Loucy (cell line): ENCODE results near the gene DBH.

ENCODE experiments used
- H2AFZ ChIP-seq: fragments of 200-600 bp; sonication (generic); 2 replicates; pipeline ENCODE4 v1.6.0; 2016; ENCODE audit warnings: antibody characterized with exemption, mild to moderate bottlenecking, low read length, moderate library complexity
- H3F3A ChIP-seq: fragments of 200-600 bp; 2 replicates; pipeline ENCODE4 v1.6.0; 2016; ENCODE audit warnings: antibody characterized with exemption, low read depth, mild to moderate bottlenecking
- H3K27me3 ChIP-seq: fragments of 200-600 bp; sonication (generic); 2 replicates; pipeline ENCODE4 v1.6.1; 2014; ENCODE audit warnings: low read length, mild to moderate bottlenecking; ENCODE audit not compliant: insufficient read depth, poor library complexity, severe bottlenecking
- H3K36me3 ChIP-seq: fragments of 200-600 bp; sonication (generic); 2 replicates; pipeline ENCODE4 v1.6.1; 2016; ENCODE audit warnings: low read length; ENCODE audit not compliant: insufficient read depth
- H3K4me1 ChIP-seq: fragments of 200-600 bp; sonication (generic); 2 replicates; pipeline ENCODE4 v1.5.1; 2014; ENCODE audit warnings: low read length, mild to moderate bottlenecking; ENCODE audit not compliant: insufficient read depth, poor library complexity, severe bottlenecking
- H3K4me2 ChIP-seq: fragments of 200-600 bp; sonication (generic); 2 replicates; pipeline ENCODE4 v1.6.0; 2014; ENCODE audit warnings: antibody characterized with exemption, low read length, low read depth, mild to moderate bottlenecking; ENCODE audit not compliant: poor library complexity, severe bottlenecking
- H3K4me3 ChIP-seq: fragments of 200-600 bp; sonication (generic); 2 replicates; pipeline ENCODE4 v1.5.1; 2014; ENCODE audit warnings: low read length, mild to moderate bottlenecking, mixed read lengths; ENCODE audit not compliant: poor library complexity, severe bottlenecking
- H3K79me2 ChIP-seq: fragments of 200-600 bp; sonication (generic); 2 replicates; pipeline ENCODE4 v1.6.1; 2014; ENCODE audit warnings: low read length; ENCODE audit not compliant: insufficient read depth
- H3K9ac ChIP-seq: fragments of 200-600 bp; sonication (generic); 2 replicates; pipeline ENCODE4 v1.6.0; 2014; ENCODE audit warnings: mild to moderate bottlenecking, low read depth, low read length, moderate library complexity; ENCODE audit not compliant: poor library complexity, severe bottlenecking
- H3K9me2 ChIP-seq: fragments of 200-600 bp; sonication (generic); replicated peaks from 2 replicates; pipeline ENCODE4 v1.6.1; 2016; ENCODE audit warnings: low read depth, low read length, mixed read lengths
- H3K9me3 ChIP-seq: fragments of 200-600 bp; sonication (generic); 2 replicates; pipeline ENCODE4 v1.6.1; 2014; ENCODE audit warnings: mild to moderate bottlenecking, antibody characterized with exemption, low read length, low read depth; ENCODE audit not compliant: insufficient read depth
- H4K20me1 ChIP-seq: fragments of 200-600 bp; sonication (generic); 2 replicates; pipeline ENCODE4 v1.6.0; 2014; ENCODE audit warnings: antibody characterized with exemption, low read length, mild to moderate bottlenecking; ENCODE audit not compliant: insufficient read depth, poor library complexity, severe bottlenecking
- EZH2phosphoT487 ChIP-seq: fragments of 200-600 bp; IDR thresholded peaks from 2 replicates; pipeline ENCODE4 v1.6.1; 2018; ENCODE audit warnings: antibody characterized with exemption, mild to moderate bottlenecking, moderate library complexity, borderline replicate concordance
- TF ChIP-seq, protein P1 (sequence below): fragments of 200-600 bp; sonication (generic); conservative IDR thresholded peaks from 2 replicates; pipeline ENCODE4 v1.5.1; 2014; ENCODE audit warnings: mild to moderate bottlenecking, antibody characterized with exemption, low read length

The DBH gene

DNA sequence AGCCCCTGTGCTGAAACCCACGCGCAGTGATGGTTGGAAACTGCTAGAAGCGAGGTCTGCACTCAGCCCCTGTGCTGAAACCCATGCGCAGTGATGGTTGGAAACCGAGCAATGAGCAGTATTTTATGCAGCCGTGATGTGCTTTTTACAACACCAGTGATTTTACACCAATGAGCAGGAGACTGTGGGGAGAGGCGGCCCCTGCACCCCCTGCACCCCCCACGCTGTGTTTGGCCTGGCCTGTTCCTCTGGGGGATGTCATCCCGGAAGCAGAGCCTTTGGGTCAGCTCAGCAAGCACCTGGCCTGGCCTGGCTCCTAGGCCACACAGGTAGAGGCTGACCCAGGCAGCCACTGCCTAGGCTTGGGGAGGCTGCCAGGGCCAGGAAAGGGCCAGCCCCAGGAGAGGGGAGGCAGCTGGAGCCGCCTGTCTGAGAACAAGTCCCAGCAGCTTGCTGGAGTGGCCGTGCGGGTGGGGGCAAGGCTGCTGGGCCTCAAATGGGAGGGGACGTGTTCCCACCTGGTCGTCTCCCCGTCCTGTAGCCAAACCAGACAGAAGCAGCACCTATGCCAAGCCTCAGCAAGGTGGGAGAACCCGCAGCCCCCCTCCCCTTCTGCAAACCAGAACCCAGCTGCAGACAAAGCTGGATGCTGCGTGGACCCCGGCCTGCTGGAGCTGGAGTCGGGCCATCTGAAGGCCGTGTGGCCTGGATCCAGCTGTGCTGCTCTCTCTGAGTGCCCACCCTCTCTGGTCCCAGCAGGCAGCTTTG, 46.8 kb downstream of the DBH start:
- H2AFZ ChIP-seq, result no peak overlapping the region

DNA sequence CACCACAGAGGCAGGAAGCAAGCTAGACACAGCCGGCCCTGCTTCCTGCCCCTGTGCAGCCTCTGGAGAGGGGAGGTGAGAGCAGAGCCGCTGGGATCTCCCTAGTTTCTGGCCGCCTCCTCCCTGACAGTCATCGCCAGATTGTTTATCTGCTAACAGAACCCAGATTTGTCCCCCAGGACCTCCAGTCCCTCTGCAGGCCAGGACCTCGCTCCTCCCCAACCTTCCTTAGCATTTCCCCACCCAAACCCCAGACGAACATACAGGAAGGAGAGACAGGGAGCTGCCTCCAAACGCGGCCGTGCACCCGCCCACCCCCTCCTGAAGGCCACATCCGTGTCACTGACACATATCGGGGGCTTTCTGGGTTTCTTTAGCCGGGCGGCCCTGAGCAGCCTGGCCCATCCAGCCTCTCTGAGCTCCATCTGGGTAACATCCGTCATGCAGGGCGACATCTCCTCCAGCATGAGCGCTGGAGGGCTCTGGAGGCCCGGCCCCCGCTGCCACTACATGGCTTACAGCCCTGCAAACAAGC, 47.5 kb downstream of the DBH start:
- no peaks in the 10 kb centered on the region for H3K27me3 ChIP-seq

More for the DNA sequence above, 46.8 kb downstream of the DBH start:
- TF ChIP-seq, protein P1, sequence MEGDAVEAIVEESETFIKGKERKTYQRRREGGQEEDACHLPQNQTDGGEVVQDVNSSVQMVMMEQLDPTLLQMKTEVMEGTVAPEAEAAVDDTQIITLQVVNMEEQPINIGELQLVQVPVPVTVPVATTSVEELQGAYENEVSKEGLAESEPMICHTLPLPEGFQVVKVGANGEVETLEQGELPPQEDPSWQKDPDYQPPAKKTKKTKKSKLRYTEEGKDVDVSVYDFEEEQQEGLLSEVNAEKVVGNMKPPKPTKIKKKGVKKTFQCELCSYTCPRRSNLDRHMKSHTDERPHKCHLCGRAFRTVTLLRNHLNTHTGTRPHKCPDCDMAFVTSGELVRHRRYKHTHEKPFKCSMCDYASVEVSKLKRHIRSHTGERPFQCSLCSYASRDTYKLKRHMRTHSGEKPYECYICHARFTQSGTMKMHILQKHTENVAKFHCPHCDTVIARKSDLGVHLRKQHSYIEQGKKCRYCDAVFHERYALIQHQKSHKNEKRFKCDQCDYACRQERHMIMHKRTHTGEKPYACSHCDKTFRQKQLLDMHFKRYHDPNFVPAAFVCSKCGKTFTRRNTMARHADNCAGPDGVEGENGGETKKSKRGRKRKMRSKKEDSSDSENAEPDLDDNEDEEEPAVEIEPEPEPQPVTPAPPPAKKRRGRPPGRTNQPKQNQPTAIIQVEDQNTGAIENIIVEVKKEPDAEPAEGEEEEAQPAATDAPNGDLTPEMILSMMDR, result no peak
- TF ChIP-seq EZH2phosphoT487, result no peak
- Histone ChIP-seq H4K20me1 (no peaks in the 10 kb centered on the region), H3K9me2 (no peaks in the 10 kb centered on the region), H3F3A (no peaks in the 10 kb centered on the region), H3K9me3 (no peaks in the 10 kb centered on the region), H3K36me3 (no peaks in the 10 kb centered on the region), H3K4me1 (peaks cover 10% of the 10 kb centered on the region), H3K4me3 (no peak overlapping the region), H3K9ac (no peak overlapping the region), H3K79me2 (no peaks in the 10 kb centered on the region), H3K4me2 (no peak overlapping the region), H3K27me3 (no peaks in the 10 kb centered on the region)

GRCh38 chr9:133684121-133684935, 48.2 kb downstream of the DBH start:
- TF ChIP-seq EZH2phosphoT487, result no peak
- TF ChIP-seq, protein P1, result no peak
- Histone ChIP-seq H3K4me2 (no peak overlapping the region), H3K4me1 (peaks cover 9% of the 10 kb centered on the region), H3K36me3 (no peaks in the 10 kb centered on the region), H2AFZ (no peak overlapping the region), H3K79me2 (no peaks in the 10 kb centered on the region), H3K9me3 (no peaks in the 10 kb centered on the region), H3K9me2 (no peaks in the 10 kb centered on the region), H4K20me1 (no peaks in the 10 kb centered on the region), H3K27me3 (no peaks in the 10 kb centered on the region), H3K9ac (no peak overlapping the region), H3F3A (no peaks in the 10 kb centered on the region), H3K4me3 (no peak overlapping the region)

More for the DNA sequence above, 47.5 kb downstream of the DBH start:
- Histone ChIP-seq H3K9me2 (no peaks in the 10 kb centered on the region), H3K36me3 (no peaks in the 10 kb centered on the region), H4K20me1 (no peaks in the 10 kb centered on the region), H3K79me2 (no peaks in the 10 kb centered on the region), H3K4me2 (no peak overlapping the region), H3K9ac (no peak overlapping the region), H3F3A (no peaks in the 10 kb centered on the region), H3K4me1 (peaks cover 9% of the 10 kb centered on the region), H3K9me3 (no peaks in the 10 kb centered on the region), H2AFZ (no peak overlapping the region), H3K4me3 (no peak overlapping the region)
- TF ChIP-seq, protein P1, result no peak
- no peak for TF ChIP-seq EZH2phosphoT487
